HEK293 (cell line): Measurements from ENCODE around the gene QPCT.

ENCODE experiments used
- CTCF ChIP-seq: fragments of 450-650 bp; formaldehyde crosslinking; IDR thresholded peaks from 2 replicates; pipeline ENCODE4 v1.5.1; 2016; ENCODE audit warnings: missing biosample characterization, missing genetic modification characterization
- KLF16 ChIP-seq: fragments of 450-650 bp; formaldehyde crosslinking; IDR thresholded peaks from 2 replicates; pipeline ENCODE4 v1.5.1; 2017; ENCODE audit warnings: missing biosample characterization, missing genetic modification characterization
- REPIN1 ChIP-seq: fragments of 450-650 bp; formaldehyde crosslinking; IDR thresholded peaks from 2 replicates; pipeline ENCODE4 v1.5.1; 2017; ENCODE audit warnings: missing biosample characterization, missing genetic modification characterization, low read depth
- ZBTB17 ChIP-seq: fragments of 450-650 bp; formaldehyde crosslinking; IDR thresholded peaks from 2 replicates; pipeline ENCODE4 v1.5.1; 2016; ENCODE audit warnings: missing biosample characterization, missing genetic modification characterization
- ZNF121 ChIP-seq: fragments of 450-650 bp; formaldehyde crosslinking; IDR thresholded peaks from 2 replicates; pipeline ENCODE4 v1.5.1; 2016; ENCODE audit warnings: missing biosample characterization, missing genetic modification characterization
- ZNF335 ChIP-seq: fragments of 450-650 bp; formaldehyde crosslinking; conservative IDR thresholded peaks from 2 replicates; pipeline ENCODE4 v1.5.1; 2016; ENCODE audit warnings: missing biosample characterization, missing genetic modification characterization
- ZNF670 ChIP-seq: fragments of 450-650 bp; formaldehyde crosslinking; IDR thresholded peaks from 2 replicates; pipeline ENCODE4 v1.5.1; 2016; ENCODE audit warnings: missing biosample characterization, missing genetic modification characterization, low read depth
- ZNF776 ChIP-seq: fragments of 450-650 bp; formaldehyde crosslinking; IDR thresholded peaks from 2 replicates; pipeline ENCODE4 v1.5.0; 2017; ENCODE audit warnings: missing biosample characterization, missing genetic modification characterization, borderline replicate concordance

GRCh38 chr2:37402636-37403035, 58.2 kb downstream of the QPCT start:
- no peak for TF ChIP-seq ZNF121 (tag by site-specific recombination)
- TF ChIP-seq REPIN1, result no peak
- TF ChIP-seq ZNF670 (tag by site-specific recombination), result no peak
- TF ChIP-seq ZNF776, result no peak
- no peak for TF ChIP-seq CTCF (tag by site-specific recombination)
- TF ChIP-seq ZNF335, result no peak
- TF ChIP-seq ZBTB17 (tag by site-specific recombination), result no peak
- no peak for TF ChIP-seq KLF16
